HEK293T (cell line): ENCODE data around the gene AFTPH.

Source experiments
- CTCF ChIA-PET: fragments of 350-600 bp; formaldehyde crosslinking; extraction: SDS; loops from one replicate; lab custom pipeline; 2021; ENCODE audit warnings: antibody characterized with exemption, inconsistent platforms; lab: Yijun Ruan, JAX
- POLR2A ChIA-PET: fragments of 350-600 bp; formaldehyde crosslinking; extraction: SDS; loops from one replicate; lab custom pipeline; 2020; ENCODE audit warnings: antibody characterized with exemption, inconsistent platforms; lab: Yijun Ruan, JAX
- DNase-seq: peaks from one replicate; pipeline ENCODE4 v3.0.0; 2012; ENCODE audit warnings: mixed read lengths; ENCODE audit errors: extremely low spot score
- ARNT ChIP-seq: fragments of 450-650 bp; IDR thresholded peaks from 2 replicates; pipeline ENCODE4 v1.6.1; 2017; ENCODE audit warnings: mild to moderate bottlenecking
- BHLHE40 ChIP-seq: fragments of 450-650 bp; IDR thresholded peaks from 2 replicates; pipeline ENCODE4 v1.6.1; 2016; ENCODE audit warnings: mild to moderate bottlenecking, moderate library complexity, borderline replicate concordance
- CTBP1 ChIP-seq: fragments of 450-650 bp; IDR thresholded peaks from 2 replicates; pipeline ENCODE4 v1.6.1; 2016; ENCODE audit warnings: borderline replicate concordance
- ELF4 ChIP-seq: fragments of 450-650 bp; IDR thresholded peaks from 2 replicates; pipeline ENCODE4 v1.6.1; 2017; ENCODE audit warnings: antibody characterized with exemption
- FOXA1 ChIP-seq: fragments of 450-650 bp; IDR thresholded peaks from 2 replicates; pipeline ENCODE4 v1.6.1; 2016; ENCODE audit warnings: mild to moderate bottlenecking
- FOXK2 ChIP-seq: fragments of 450-650 bp; IDR thresholded peaks from 2 replicates; pipeline ENCODE4 v1.6.1; 2016; ENCODE audit warnings: mild to moderate bottlenecking
- FOXM1 ChIP-seq: fragments of 450-650 bp; IDR thresholded peaks from 2 replicates; pipeline ENCODE4 v1.6.1; 2017; ENCODE audit warnings: mild to moderate bottlenecking, borderline replicate concordance
- HDGF ChIP-seq: fragments of 450-650 bp; IDR thresholded peaks from 2 replicates; pipeline ENCODE4 v1.6.1; 2017; ENCODE audit warnings: antibody characterized with exemption, borderline replicate concordance
- L3MBTL2 ChIP-seq: fragments of 450-650 bp; conservative IDR thresholded peaks from 2 replicates; pipeline ENCODE4 v1.6.1; 2016; ENCODE audit warnings: mild to moderate bottlenecking
- LEF1 ChIP-seq: fragments of 450-650 bp; IDR thresholded peaks from 2 replicates; pipeline ENCODE4 v1.6.1; 2017; ENCODE audit warnings: mild to moderate bottlenecking, borderline replicate concordance
- NFRKB ChIP-seq: fragments of 450-650 bp; IDR thresholded peaks from 2 replicates; pipeline ENCODE4 v1.6.1; 2016; ENCODE audit warnings: mild to moderate bottlenecking, moderate library complexity
- PKNOX1 ChIP-seq: fragments of 450-650 bp; IDR thresholded peaks from 2 replicates; pipeline ENCODE4 v1.6.1; 2016
- SP1 ChIP-seq: fragments of 450-650 bp; IDR thresholded peaks from 2 replicates; pipeline ENCODE4 v1.6.1; 2017
- SUZ12 ChIP-seq: fragments of 450-650 bp; IDR thresholded peaks from 2 replicates; pipeline ENCODE4 v1.6.1; 2016; ENCODE audit warnings: mild to moderate bottlenecking
- TARDBP ChIP-seq: fragments of 450-650 bp; IDR thresholded peaks from 2 replicates; pipeline ENCODE4 v1.6.1; 2016
- ZNF384 ChIP-seq: fragments of 450-650 bp; IDR thresholded peaks from 2 replicates; pipeline ENCODE4 v1.6.1; 2016

AFTPH gene

GRCh38 chr2:64624108-64624610 is 100.0 kb downstream of the AFTPH start:
- ChIA-PET POLR2A (no interaction called here), CTCF (no interaction called here)
- TF ChIP-seq FOXM1 (no peak), NFRKB (no peak), LEF1 (no peak), TARDBP (no peak), FOXA1 (no peak), ELF4 (no peak), ZNF384 (no peak), ARNT (no peak), HDGF (no peak), CTBP1 (no peak), SUZ12 (no peak), SP1 (no peak), FOXK2 (no peak), L3MBTL2 (no peak), PKNOX1 (no peak)
- no peak for DNase-seq

GRCh38 chr2:64624862-64625261 is 100.7 kb downstream of the AFTPH start:
- TF ChIP-seq L3MBTL2 (no peak), FOXM1 (no peak), SUZ12 (no peak), BHLHE40 (no peak), FOXA1 (no peak), PKNOX1 (no peak), CTBP1 (no peak), ELF4 (no peak), LEF1 (no peak), NFRKB (no peak), FOXK2 (no peak), ZNF384 (no peak)
- DNase-seq, result no peak
- ChIA-PET CTCF (no interaction called here), POLR2A (no interaction called here)

GRCh38 chr2:64625299-64626145 is 101.4 kb downstream of the AFTPH start:
- ChIA-PET POLR2A (no interaction called here), CTCF (interaction anchor here (0.8 to 1.4 kb wide), 4 partner anchors 18 to 430 kb away, joined by 3 to 7 read pairs (median 3); partner anchors contain the start of gene CEP68)
- DNase-seq, result no peak
- TF ChIP-seq L3MBTL2 (no peak), ZNF384 (no peak), TARDBP (no peak), BHLHE40 (no peak), SUZ12 (no peak), FOXK2 (no peak), LEF1 (no peak), PKNOX1 (no peak), NFRKB (no peak), FOXM1 (no peak), HDGF (no peak), SP1 (no peak), CTBP1 (no peak), ARNT (no peak), ELF4 (no peak), FOXA1 (no peak)

- CTCF ChIA-PET, result interaction anchor here (0.8 to 1.4 kb wide), 4 partner anchors 17 to 429 kb away, joined by 3 to 7 read pairs (median 3); partner anchors contain the start of gene CEP68
- TF ChIP-seq ARNT (no peak), NFRKB (no peak), SP1 (no peak), ZNF384 (no peak), FOXA1 (no peak), CTBP1 (no peak), PKNOX1 (no peak), BHLHE40 (no peak), LEF1 (no peak), HDGF (no peak), FOXM1 (no peak), SUZ12 (no peak), TARDBP (no peak), FOXK2 (no peak), ELF4 (no peak), L3MBTL2 (no peak)
- DNase-seq, result no peak
- POLR2A ChIA-PET, result no interaction called here
These were observed 102.2 kb downstream of the AFTPH start for GRCh38 chr2:64626146-64626809.
